ENCODE data around the gene RIC3. TPM values are rescaled to one million over a fixed set of nuclear protein-coding genes. Genes with fewer than 3 reads are reported as not detected.

Gene RIC3
- total RNA-seq, 3 donors from 2014 or later: 1.5 to 16.4 (median 2.0) TPM

GRCh38 chr11:8067567-8067928, 101.3 kb downstream of the RIC3 start:
- DNase-seq (no peak), ATAC-seq (no peak)
- intact Hi-C loops (cut with DNase I, micrococcal nuclease): no loop called here
- Histone ChIP-seq H3K4me1 (ENCODE audit: low read depth) (no peaks in the 10 kb centered on the region), H3K9me3 (no peaks in the 10 kb centered on the region), H3K36me3 (ENCODE audit: low read depth) (no peaks in the 10 kb centered on the region), H3K4me3 (no peak overlapping the region)
- no peak for TF ChIP-seq CTCF (IDR thresholded peaks at IDR 0.05)

GRCh38 chr11:8066911-8067455, 101.8 kb downstream of the RIC3 start:
- no peak for TF ChIP-seq CTCF (IDR thresholded peaks at IDR 0.05)
- DNase-seq (no peak), ATAC-seq (no peak)
- H3K36me3 ChIP-seq (ENCODE audit: low read depth): no peaks in the 10 kb centered on the region
- no peaks in the 10 kb centered on the region for H3K4me1 ChIP-seq (ENCODE audit: low read depth)
- H3K4me3 ChIP-seq: no peak overlapping the region
- intact Hi-C loops (cut with DNase I, micrococcal nuclease): no loop called here
- H3K9me3 ChIP-seq: no peaks in the 10 kb centered on the region

- no peak for ATAC-seq
- Histone ChIP-seq H3K4me3 (no peak overlapping the region), H3K9me3 (no peaks in the 10 kb centered on the region), H3K4me1 (ENCODE audit: low read depth) (no peaks in the 10 kb centered on the region), H3K36me3 (ENCODE audit: low read depth) (no peaks in the 10 kb centered on the region)
- intact Hi-C loops (cut with DNase I, micrococcal nuclease): no loop called here
- no peak for TF ChIP-seq CTCF (IDR thresholded peaks at IDR 0.05)
- DNase-seq: no peak
Measured at GRCh38 chr11:8066036-8066910, 102.6 kb downstream of the RIC3 start.

GRCh38 chr11:8065031-8065430, 103.8 kb downstream of the RIC3 start:
- ATAC-seq: no peak
- intact Hi-C loops (cut with DNase I, micrococcal nuclease): no loop called here
- H3K9me3 ChIP-seq: no peaks in the 10 kb centered on the region
- TF ChIP-seq CTCF (IDR thresholded peaks at IDR 0.05): no peak
- H3K36me3 ChIP-seq (ENCODE audit: low read depth): no peaks in the 10 kb centered on the region
- H3K4me3 ChIP-seq: no peak overlapping the region
- no peak for DNase-seq
- no peaks in the 10 kb centered on the region for H3K4me1 ChIP-seq (ENCODE audit: low read depth)

GRCh38 chr11:8063324-8063723, 105.5 kb downstream of the RIC3 start:
- TF ChIP-seq CTCF (IDR thresholded peaks at IDR 0.05): no peak
- H3K4me1 ChIP-seq (ENCODE audit: low read depth): no peaks in the 10 kb centered on the region
- no peak overlapping the region for H3K4me3 ChIP-seq
- no peaks in the 10 kb centered on the region for H3K9me3 ChIP-seq
- no peak for ATAC-seq
- H3K36me3 ChIP-seq (ENCODE audit: low read depth): no peaks in the 10 kb centered on the region
- DNase-seq: no peak
- intact Hi-C loops (cut with DNase I, micrococcal nuclease): no loop called here
